Erythroblast (primary cell): ENCODE measurements around the gene MACROD2.

Source experiments
- GATA1 ChIP-seq: IDR thresholded peaks from 2 replicates; pipeline ENCODE4 v1.6.1; 2011; ENCODE audit warnings: low read depth, mild to moderate bottlenecking, control low read depth, low read length, moderate library complexity
- POLR2A ChIP-seq: IDR thresholded peaks from 2 replicates; pipeline ENCODE4 v1.6.1; 2011; ENCODE audit warnings: mild to moderate bottlenecking, low read length

DNA sequence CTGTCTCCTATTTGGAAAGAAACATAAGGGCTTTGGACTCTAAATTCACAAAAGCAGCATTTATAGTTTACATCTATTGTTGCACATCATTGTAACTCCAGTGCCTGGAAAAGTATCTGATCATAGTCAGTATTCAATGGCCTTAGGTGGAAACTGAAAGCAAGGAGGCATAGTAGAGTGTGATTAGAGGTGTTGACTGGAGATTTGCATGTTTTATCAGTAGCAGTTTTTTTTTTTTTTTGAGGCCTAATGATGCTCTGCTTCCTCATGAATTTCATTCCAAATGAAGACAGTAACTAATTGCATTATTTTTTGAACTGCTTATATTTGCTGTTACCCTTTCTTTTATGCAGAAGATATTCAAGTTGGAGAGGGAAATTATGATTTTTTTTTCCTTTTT lies 555.3 kb downstream of the MACROD2 start:
- TF ChIP-seq POLR2A (no peak), GATA1 (no peak)
